ENCODE results near the gene SLC6A2. TPM values are rescaled to one million over a fixed set of nuclear protein-coding genes. Genes with fewer than 3 reads are reported as not detected.

The SLC6A2 gene
- total RNA-seq, 2 experiments from 2014 or later, result not detected

GRCh38 chr16:55653106-55653505, 2.7 kb upstream of the SLC6A2 start:
- ChIA-PET CTCF (no interaction called here), POLR2A (no interaction called here)
- Mint-ChIP-seq H3K4me1 (ENCODE audit: low read depth) (no peaks in the 10 kb centered on the region), H3K36me3 (no peaks in the 10 kb centered on the region), H3K9me3 (no peaks in the 10 kb centered on the region), H3K27ac (no peak overlapping the region), H3K27me3 (peaks cover 10% of the 10 kb centered on the region), H3K4me3 (no peak overlapping the region)
- DNase-seq, result no peak
- intact Hi-C loops (cut with micrococcal nuclease), result no loop called here

GRCh38 chr16:55655381-55655896, 349 bp upstream of the SLC6A2 start:
- intact Hi-C loops (cut with micrococcal nuclease), result no loop called here
- no peak overlapping the region for H3K27ac Mint-ChIP-seq
- POLR2A ChIA-PET, result no interaction called here
- CTCF ChIA-PET, result no interaction called here
- H3K27me3 Mint-ChIP-seq, result peaks cover 10% of the 10 kb centered on the region
- no peak overlapping the region for H3K4me3 Mint-ChIP-seq
- no peak for DNase-seq
- H3K36me3 Mint-ChIP-seq, result no peaks in the 10 kb centered on the region
- H3K4me1 Mint-ChIP-seq (ENCODE audit: low read depth), result no peaks in the 10 kb centered on the region
- H3K9me3 Mint-ChIP-seq, result no peaks in the 10 kb centered on the region

GRCh38 chr16:55656691-55657092, 904 bp downstream of the SLC6A2 start:
- no peak for DNase-seq
- CTCF ChIA-PET, result no interaction called here
- no peaks in the 10 kb centered on the region for H3K36me3 Mint-ChIP-seq

GRCh38 chr16:55657616-55658015, 1.8 kb downstream of the SLC6A2 start:
- H3K27me3 Mint-ChIP-seq, result peaks cover 5% of the 10 kb centered on the region
- no peak overlapping the region for H3K4me3 Mint-ChIP-seq
- CTCF ChIA-PET, result no interaction called here
- H3K9me3 Mint-ChIP-seq, result no peaks in the 10 kb centered on the region
- H3K36me3 Mint-ChIP-seq, result no peaks in the 10 kb centered on the region
- intact Hi-C loops (cut with micrococcal nuclease), result no loop called here
- H3K4me1 Mint-ChIP-seq (ENCODE audit: low read depth), result no peaks in the 10 kb centered on the region
- POLR2A ChIA-PET, result no interaction called here
- DNase-seq, result no peak
- H3K27ac Mint-ChIP-seq, result no peak overlapping the region

More at GRCh38 chr16:55656691-55657092, 904 bp downstream of the SLC6A2 start:
- intact Hi-C loops (cut with micrococcal nuclease), result no loop called here
- no peaks in the 10 kb centered on the region for H3K9me3 Mint-ChIP-seq
- no peak overlapping the region for H3K4me3 Mint-ChIP-seq
- POLR2A ChIA-PET, result no interaction called here
- H3K27ac Mint-ChIP-seq, result no peak overlapping the region
- no peaks in the 10 kb centered on the region for H3K4me1 Mint-ChIP-seq (ENCODE audit: low read depth)
- H3K27me3 Mint-ChIP-seq, result peaks cover 6% of the 10 kb centered on the region

GRCh38 chr16:55658898-55659420, 3.2 kb downstream of the SLC6A2 start:
- CTCF ChIA-PET, result interaction anchor here (0.9 kb wide), 1 partner anchor 194 kb away, joined by 4 read pairs; no protein-coding TSS in a partner anchor

GRCh38 chr16:55660026-55660425, 4.2 kb downstream of the SLC6A2 start:
- ChIA-PET POLR2A (no interaction called here), CTCF (interaction anchor here (0.9 kb wide), 1 partner anchor 195 kb away, joined by 4 read pairs; no protein-coding TSS in a partner anchor)
- Mint-ChIP-seq H3K4me3 (no peak overlapping the region), H3K36me3 (no peaks in the 10 kb centered on the region), H3K4me1 (ENCODE audit: low read depth) (no peaks in the 10 kb centered on the region), H3K27ac (no peak overlapping the region), H3K27me3 (peaks cover 5% of the 10 kb centered on the region), H3K9me3 (peaks cover 6% of the 10 kb centered on the region)
- intact Hi-C loops (cut with micrococcal nuclease), result no loop called here
- no peak for DNase-seq

More at GRCh38 chr16:55658898-55659420, 3.2 kb downstream of the SLC6A2 start:
- H3K36me3 Mint-ChIP-seq, result no peaks in the 10 kb centered on the region
- H3K4me3 Mint-ChIP-seq, result no peak overlapping the region
- no peak for DNase-seq
- H3K9me3 Mint-ChIP-seq, result peaks cover 6% of the 10 kb centered on the region
- H3K27ac Mint-ChIP-seq, result no peak overlapping the region
- H3K27me3 Mint-ChIP-seq, result peaks cover 5% of the 10 kb centered on the region
- H3K4me1 Mint-ChIP-seq (ENCODE audit: low read depth), result no peaks in the 10 kb centered on the region
- intact Hi-C loops (cut with micrococcal nuclease), result no loop called here
- POLR2A ChIA-PET, result no interaction called here

GRCh38 chr16:55660828-55661227, 5.0 kb downstream of the SLC6A2 start:
- CTCF ChIA-PET, result interaction anchor here (1.9 kb wide), 1 partner anchor 196 kb away, joined by 5 read pairs; no protein-coding TSS in a partner anchor
- peaks cover 5% of the 10 kb centered on the region for H3K27me3 Mint-ChIP-seq
- H3K36me3 Mint-ChIP-seq, result no peaks in the 10 kb centered on the region
- H3K9me3 Mint-ChIP-seq, result peaks cover 6% of the 10 kb centered on the region
- DNase-seq, result no peak
- no peak overlapping the region for H3K4me3 Mint-ChIP-seq
- H3K27ac Mint-ChIP-seq, result no peak overlapping the region
- H3K4me1 Mint-ChIP-seq (ENCODE audit: low read depth), result no peaks in the 10 kb centered on the region
- POLR2A ChIA-PET, result no interaction called here
- intact Hi-C loops (cut with micrococcal nuclease), result no loop called here

- ChIA-PET CTCF (interaction anchor here (1.9 kb wide), 1 partner anchor 197 kb away, joined by 5 read pairs; no protein-coding TSS in a partner anchor), POLR2A (no interaction called here)
- Mint-ChIP-seq H3K27ac (no peak overlapping the region), H3K27me3 (peaks cover under 1% of the 10 kb centered on the region), H3K9me3 (peaks cover 6% of the 10 kb centered on the region), H3K36me3 (no peaks in the 10 kb centered on the region), H3K4me3 (no peak overlapping the region), H3K4me1 (ENCODE audit: low read depth) (no peaks in the 10 kb centered on the region)
- no peak for DNase-seq
- intact Hi-C loops (cut with micrococcal nuclease), result no loop called here
These were observed 6.3 kb downstream of the SLC6A2 start for GRCh38 chr16:55661941-55662643.

GRCh38 chr16:55662644-55663031, 6.8 kb downstream of the SLC6A2 start:
- Mint-ChIP-seq H3K27me3 (no peaks in the 10 kb centered on the region), H3K9me3 (peaks cover 6% of the 10 kb centered on the region), H3K4me3 (no peak overlapping the region), H3K36me3 (no peaks in the 10 kb centered on the region), H3K4me1 (ENCODE audit: low read depth) (no peaks in the 10 kb centered on the region), H3K27ac (no peak overlapping the region)
- intact Hi-C loops (cut with micrococcal nuclease), result no loop called here
- CTCF ChIA-PET, result interaction anchor here (1.9 kb wide), 1 partner anchor 198 kb away, joined by 5 read pairs; no protein-coding TSS in a partner anchor
- DNase-seq, result no peak
- POLR2A ChIA-PET, result no interaction called here

GRCh38 chr16:55663225-55663624, 7.4 kb downstream of the SLC6A2 start:
- no peak overlapping the region for H3K4me3 Mint-ChIP-seq
- no peaks in the 10 kb centered on the region for H3K36me3 Mint-ChIP-seq
- ChIA-PET POLR2A (no interaction called here), CTCF (no interaction called here)
- no peak overlapping the region for H3K27ac Mint-ChIP-seq
- no peaks in the 10 kb centered on the region for H3K4me1 Mint-ChIP-seq (ENCODE audit: low read depth)
- DNase-seq, result no peak
- H3K27me3 Mint-ChIP-seq, result peaks cover 2% of the 10 kb centered on the region
- intact Hi-C loops (cut with micrococcal nuclease), result no loop called here
- H3K9me3 Mint-ChIP-seq, result peaks cover 6% of the 10 kb centered on the region

- CTCF ChIA-PET, result interaction anchor here (1.3 kb wide), 1 partner anchor 199 kb away, joined by 3 read pairs; no protein-coding TSS in a partner anchor
- Mint-ChIP-seq H3K27ac (no peak overlapping the region), H3K36me3 (no peaks in the 10 kb centered on the region), H3K4me1 (ENCODE audit: low read depth) (no peaks in the 10 kb centered on the region), H3K4me3 (no peak overlapping the region), H3K27me3 (peaks cover 2% of the 10 kb centered on the region), H3K9me3 (peaks cover 6% of the 10 kb centered on the region)
- DNase-seq, result no peak
- intact Hi-C loops (cut with micrococcal nuclease), result no loop called here
- POLR2A ChIA-PET, result no interaction called here
These were observed 8.2 kb downstream of the SLC6A2 start for GRCh38 chr16:55663765-55664677.

GRCh38 chr16:55664786-55665407, 9.1 kb downstream of the SLC6A2 start:
- intact Hi-C loops (cut with micrococcal nuclease), result no loop called here
- no peak overlapping the region for H3K4me3 Mint-ChIP-seq
- POLR2A ChIA-PET, result no interaction called here
- H3K27me3 Mint-ChIP-seq, result peaks cover 2% of the 10 kb centered on the region
- no peaks in the 10 kb centered on the region for H3K4me1 Mint-ChIP-seq (ENCODE audit: low read depth)
- H3K9me3 Mint-ChIP-seq, result peaks cover 6% of the 10 kb centered on the region
- CTCF ChIA-PET, result interaction anchor here (1.3 kb wide), 1 partner anchor 200 kb away, joined by 3 read pairs; no protein-coding TSS in a partner anchor
- DNase-seq, result no peak
- no peaks in the 10 kb centered on the region for H3K36me3 Mint-ChIP-seq
- H3K27ac Mint-ChIP-seq, result no peak overlapping the region
